Spinal cord (tissue), 10 donors: ENCODE data around the gene PZP. TPM values are rescaled to one million over a fixed set of nuclear protein-coding genes. Genes with fewer than 3 reads are reported as not detected.
"Not testable (repeated sequence)": the region's sequence is repeated elsewhere in the genome, so short reads cannot be mapped to it uniquely, and the experiment has no call there.

Source experiments
- DNase-seq, 6 donors: peaks; one replicate each; pipeline versions ENCODE4 v3.0.0 to v3.0.0-alpha.2; 2013 to 2015; ENCODE audit warnings: low spot score in 6 of 6, low read depth in 4 of 6
- H3K27ac ChIP-seq: one replicate; pipeline ENCODE4 v1.5.1; 2013; ENCODE audit warnings: low read depth, low read length, control low read depth
- H3K27me3 ChIP-seq: one replicate; pipeline ENCODE4 v1.6.1; 2013; ENCODE audit warnings: low read length; ENCODE audit not compliant: control insufficient read depth, insufficient read depth
- H3K36me3 ChIP-seq: one replicate; pipeline ENCODE4 v1.6.1; 2013; ENCODE audit warnings: low read length; ENCODE audit not compliant: control insufficient read depth, insufficient read depth
- H3K4me1 ChIP-seq: one replicate; pipeline ENCODE4 v1.6.1; 2013; ENCODE audit warnings: low read length; ENCODE audit not compliant: control insufficient read depth, insufficient read depth
- H3K4me3 ChIP-seq: one replicate; pipeline ENCODE4 v1.5.1; 2013; ENCODE audit warnings: low read depth, low read length, control low read depth
- H3K9me3 ChIP-seq: one replicate; pipeline ENCODE4 v1.6.1; 2013; ENCODE audit warnings: low read length; ENCODE audit not compliant: control insufficient read depth, insufficient read depth
- WGBS: methylation state at CpG from one replicate; pipeline ENCODE4 v1.1.5; 2013; ENCODE audit warnings: missing lambda C conversion rate; ENCODE audit not compliant: insufficient coverage; 5-methylcytosine and 5-hydroxymethylcytosine counted together
- polyA plus RNA-seq, 2 donors: library from polyadenylated mRNA; unstranded; fragments of 120-200 nt; gene quantifications; one replicate each; pipeline ENCODE4 v1.2.1, GENCODE V29; 2013; ENCODE audit not compliant: insufficient read length in 2 of 2
- total RNA-seq, 2 donors: library from RNA; depleted of rRNA in 1 of 2; stranded (reverse); fragments of 120-200 nt in 1 of 2; fragments of >200 nt in 1 of 2; gene quantifications; one replicate each; pipeline versions ENCODE4 v1.2.3 to v1.2.4, GENCODE V29; 2013 to 2014
- donor health status: healthy.

The PZP gene
- total and polyA plus RNA-seq, 4 donors = 0.13 to 0.59 (median 0.43) TPM

GRCh38 chr12:9241301-9241700, 33.1 kb upstream of the PZP start:
- H3K4me3 ChIP-seq = no peak overlapping the region

GRCh38 chr12:9240776-9241175, 32.6 kb upstream of the PZP start:
- no peaks in the 10 kb centered on the region for H3K36me3 ChIP-seq
- H3K4me1 ChIP-seq = no peaks in the 10 kb centered on the region
- H3K27ac ChIP-seq = no peak overlapping the region
- no peaks in the 10 kb centered on the region for H3K27me3 ChIP-seq
- DNase-seq = no peak
- H3K9me3 ChIP-seq = no peaks in the 10 kb centered on the region
- peak overlapping the region; percentile 41 for H3K4me3 ChIP-seq
- WGBS = 100% methylated on average over 3 of the region's 5 CpGs

More at GRCh38 chr12:9241301-9241700, 33.1 kb upstream of the PZP start:
- Histone ChIP-seq H3K27ac (no peak overlapping the region), H3K36me3 (no peaks in the 10 kb centered on the region), H3K27me3 (no peaks in the 10 kb centered on the region), H3K9me3 (no peaks in the 10 kb centered on the region), H3K4me1 (no peaks in the 10 kb centered on the region)
- 100% methylated on average over 1 of the region's 3 CpGs for WGBS
- DNase-seq = no peak

DNA sequence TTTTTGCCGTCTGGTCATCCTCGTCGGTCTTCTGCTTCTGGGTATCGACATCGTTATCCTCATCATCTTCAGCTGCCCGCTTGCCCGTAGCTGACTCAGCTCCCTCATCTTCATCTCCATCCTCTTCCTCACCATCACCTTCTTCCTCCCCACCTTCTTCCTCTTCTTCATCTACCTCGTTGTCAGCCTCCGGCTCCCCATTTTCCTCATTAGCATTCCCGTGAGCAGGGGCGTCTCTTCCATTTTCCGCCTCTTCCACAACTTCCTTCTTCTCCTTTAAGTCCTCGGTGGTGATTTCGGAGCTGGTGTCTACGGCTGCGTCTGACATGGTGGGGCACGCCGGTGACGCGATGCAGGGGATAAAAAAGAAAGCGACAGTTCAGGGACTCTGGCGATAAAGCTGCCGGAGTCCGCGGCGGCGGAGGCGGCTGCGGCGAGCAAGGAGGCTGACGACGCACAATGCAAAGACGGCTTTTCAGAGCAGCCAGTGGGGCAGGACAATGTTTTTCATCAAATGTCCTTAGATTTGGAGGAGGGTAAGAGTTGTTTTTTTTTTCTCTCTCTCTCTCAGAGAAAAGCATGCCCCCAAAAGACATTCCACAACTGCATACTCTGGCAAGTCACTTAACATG, 31.9 kb upstream of the PZP start:
- H3K4me3 ChIP-seq = peak overlapping the region; percentile 41
- not testable (repeated sequence) for H3K27me3 ChIP-seq, H3K9me3 ChIP-seq, H3K36me3 ChIP-seq, H3K27ac ChIP-seq, H3K4me1 ChIP-seq
- peak in 3 of 6 donors; percentile 5 to 75 (median 8) for DNase-seq
- 16% methylated on average over 23 of the region's 33 CpGs for WGBS

GRCh38 chr12:9237286-9237685, 29.1 kb upstream of the PZP start:
- no peak overlapping the region for H3K27ac ChIP-seq
- no peak overlapping the region for H3K4me3 ChIP-seq
- no CpG with 5 or more reads among the region's 1 CpG for WGBS

GRCh38 chr12:9235519-9235918, 27.3 kb upstream of the PZP start:
- no peaks in the 10 kb centered on the region for H3K4me1 ChIP-seq

More at GRCh38 chr12:9237286-9237685, 29.1 kb upstream of the PZP start:
- no peaks in the 10 kb centered on the region for H3K4me1 ChIP-seq
- no peaks in the 10 kb centered on the region for H3K36me3 ChIP-seq
- H3K9me3 ChIP-seq = no peaks in the 10 kb centered on the region
- DNase-seq = no peak
- H3K27me3 ChIP-seq = no peaks in the 10 kb centered on the region

GRCh38 chr12:9227950-9228349, 19.8 kb upstream of the PZP start:
- no peak overlapping the region for H3K27ac ChIP-seq
- H3K9me3 ChIP-seq = no peaks in the 10 kb centered on the region
- no peaks in the 10 kb centered on the region for H3K36me3 ChIP-seq
- H3K4me3 ChIP-seq = no peak overlapping the region
- peak in 1 of 6 donors; percentile 12 for DNase-seq
- no peaks in the 10 kb centered on the region for H3K27me3 ChIP-seq
- WGBS = no CpG with 5 or more reads among the region's 8 CpGs
- H3K4me1 ChIP-seq = no peaks in the 10 kb centered on the region

More at GRCh38 chr12:9235519-9235918, 27.3 kb upstream of the PZP start:
- Histone ChIP-seq H3K36me3 (no peaks in the 10 kb centered on the region), H3K9me3 (no peaks in the 10 kb centered on the region), H3K4me3 (no peak overlapping the region), H3K27ac (no peak overlapping the region), H3K27me3 (no peaks in the 10 kb centered on the region)
- no peak for DNase-seq
- no CpG with 5 or more reads among the region's 4 CpGs for WGBS

DNA sequence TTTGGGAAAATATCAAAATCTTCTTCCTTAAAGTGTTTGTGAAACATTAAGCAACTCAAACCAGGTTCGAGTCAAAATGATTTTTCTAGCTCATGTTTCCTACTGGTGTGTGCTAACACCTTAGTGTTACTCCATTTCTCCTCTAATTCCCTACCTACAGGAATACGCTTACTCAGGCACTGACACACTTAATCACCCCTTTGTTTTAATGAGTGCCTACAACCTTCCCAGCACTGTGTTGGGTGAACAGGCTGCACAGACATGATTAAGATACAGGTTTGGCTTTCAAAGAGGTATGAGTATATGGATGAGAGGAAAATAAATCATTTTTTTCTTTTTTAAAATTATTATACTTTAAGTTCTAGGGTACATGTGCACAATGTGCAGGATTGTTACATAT, 15.6 kb upstream of the PZP start:
- no peak for DNase-seq
- H3K27ac ChIP-seq = no peak overlapping the region
- H3K27me3 ChIP-seq = no peaks in the 10 kb centered on the region
- WGBS = 75% methylated on average over 1 of the region's 2 CpGs
- no peak overlapping the region for H3K4me3 ChIP-seq
- no peaks in the 10 kb centered on the region for H3K36me3 ChIP-seq
- no peaks in the 10 kb centered on the region for H3K4me1 ChIP-seq
- H3K9me3 ChIP-seq = no peaks in the 10 kb centered on the region

GRCh38 chr12:9221483-9221882, 13.3 kb upstream of the PZP start:
- no CpG with 5 or more reads among the region's 1 CpG for WGBS
- no peak overlapping the region for H3K4me3 ChIP-seq
- H3K9me3 ChIP-seq = no peaks in the 10 kb centered on the region
- H3K4me1 ChIP-seq = no peaks in the 10 kb centered on the region
- H3K27ac ChIP-seq = no peak overlapping the region
- DNase-seq = no peak
- H3K27me3 ChIP-seq = no peaks in the 10 kb centered on the region
- no peaks in the 10 kb centered on the region for H3K36me3 ChIP-seq

- H3K9me3 ChIP-seq, DNase-seq, H3K36me3 ChIP-seq, H3K4me3 ChIP-seq, H3K27ac ChIP-seq, H3K4me1 ChIP-seq, H3K27me3 ChIP-seq: not testable (repeated sequence)
- WGBS = 100% methylated on average over 2 of the region's 9 CpGs
Measured at GRCh38 chr12:9221011-9221410, 12.8 kb upstream of the PZP start.

GRCh38 chr12:9214534-9214933, 6.3 kb upstream of the PZP start:
- H3K9me3 ChIP-seq = no peaks in the 10 kb centered on the region
- no CpG with 5 or more reads among the region's 2 CpGs for WGBS
- no peaks in the 10 kb centered on the region for H3K4me1 ChIP-seq
- H3K36me3 ChIP-seq = no peaks in the 10 kb centered on the region
- DNase-seq = no peak
- no peaks in the 10 kb centered on the region for H3K27me3 ChIP-seq
- no peak overlapping the region for H3K27ac ChIP-seq
- no peak overlapping the region for H3K4me3 ChIP-seq
